GM19468 (cell line): ENCODE measurements around the gene RCOR3.

Experiments
- ATAC-seq: cut with Tn5 transposase; IDR thresholded peaks from one replicate; pipeline ENCODE4 v1.9.1; 2021; ENCODE audit warnings: mild to moderate bottlenecking, moderate library complexity, moderate number of reproducible peaks; ENCODE audit not compliant: unreplicated experiment; ENCODE audit errors: extremely low read depth

RCOR3 gene

DNA sequence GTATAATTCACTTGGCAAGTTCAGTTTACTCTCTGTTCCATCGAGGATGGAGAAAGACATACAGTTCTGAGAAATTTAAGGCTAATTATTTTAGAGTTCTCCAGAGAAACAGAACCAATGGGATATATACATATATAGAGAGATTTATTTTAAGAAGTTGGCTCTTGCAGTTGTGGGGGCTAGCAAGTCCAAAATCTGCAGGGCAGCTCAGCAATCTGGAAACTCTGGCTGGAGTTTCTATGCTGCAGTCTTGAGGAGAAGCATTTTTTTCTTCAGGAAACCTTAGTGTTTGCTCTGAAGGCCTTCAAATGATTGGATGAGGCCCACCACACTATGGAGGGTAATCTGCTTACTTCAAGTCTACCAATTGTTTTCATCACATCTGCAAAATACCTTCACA lies 102.0 kb downstream of the RCOR3 start:
- ATAC-seq, result no peak
